ENCODE results near the gene NAALADL2.

The NAALADL2 gene

DNA sequence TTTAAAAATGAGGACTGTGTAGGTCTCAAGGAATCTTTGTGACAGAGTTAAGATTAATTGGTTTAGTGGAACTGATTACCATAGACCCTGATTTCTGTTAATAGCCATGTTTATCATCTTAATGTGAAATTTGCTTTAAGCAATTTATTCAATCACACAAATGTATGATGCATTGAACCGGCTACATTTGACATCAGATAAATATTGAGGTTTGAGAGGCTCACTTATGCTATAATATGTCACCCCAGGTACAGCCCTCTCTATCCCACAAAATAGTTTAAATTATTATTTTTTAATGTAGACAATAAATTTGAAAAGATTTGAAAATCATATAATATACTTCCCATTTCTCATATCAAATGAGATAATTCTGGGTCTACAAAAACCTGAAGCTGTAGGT, 413.3 kb downstream of the NAALADL2 start:
- no peak for DNase-seq

DNA sequence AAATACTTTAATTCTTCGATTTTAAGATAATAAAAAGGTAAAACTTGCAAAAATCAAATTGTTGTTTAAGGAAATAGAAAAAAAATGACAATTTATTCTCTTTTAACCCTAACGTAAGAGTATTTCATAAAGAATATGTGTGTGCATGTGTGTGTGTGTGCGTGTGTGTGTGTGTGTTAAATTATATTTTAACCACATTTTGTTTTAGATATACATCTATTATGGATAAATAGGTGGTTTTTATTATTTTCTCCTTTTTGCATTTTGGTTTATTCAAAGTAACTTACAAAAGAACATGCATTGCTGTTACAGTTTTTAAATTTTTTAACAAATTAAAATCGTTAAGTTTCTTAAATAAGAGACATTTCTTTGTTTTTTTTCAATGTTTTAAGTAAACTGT, 414.4 kb downstream of the NAALADL2 start:
- DNase-seq: no peak

GRCh38 chr3:175274056-175274455, 414.9 kb downstream of the NAALADL2 start:
- peak; percentile 93 for DNase-seq

DNA sequence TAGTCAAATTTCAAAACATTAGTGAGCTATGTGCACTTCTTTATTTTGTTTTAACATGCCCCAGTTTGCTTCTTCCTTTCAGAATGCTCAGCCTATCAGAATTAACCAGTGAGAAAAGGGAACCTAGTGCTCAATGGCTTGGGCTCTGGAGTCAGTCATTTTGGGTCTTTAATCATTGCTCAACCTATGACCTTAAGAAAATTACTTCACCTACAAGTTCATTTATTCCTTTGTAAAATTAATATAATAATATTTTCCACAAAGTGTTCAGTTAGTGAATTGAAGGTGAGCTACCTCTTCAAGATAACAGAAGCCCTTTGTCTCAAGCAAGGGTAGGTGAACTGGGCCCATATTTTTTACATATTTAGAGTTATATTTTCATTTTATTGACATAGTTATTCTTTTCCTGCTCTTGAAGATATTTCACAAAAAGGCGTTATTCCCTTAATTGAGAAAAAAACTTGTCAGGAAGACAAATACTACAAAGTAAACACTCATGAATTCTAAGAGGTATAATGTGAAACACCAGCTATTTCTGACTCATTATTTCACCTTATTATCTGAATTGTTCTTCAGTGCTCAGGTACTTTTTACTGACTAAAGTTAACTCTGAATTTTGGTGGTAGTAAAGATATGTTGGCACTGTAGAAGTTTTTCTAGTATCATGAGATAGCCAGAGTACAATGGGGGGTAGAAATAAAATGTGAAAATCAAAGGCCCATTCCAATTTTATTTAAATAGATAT, 415.5 kb downstream of the NAALADL2 start:
- no peak for DNase-seq

DNA sequence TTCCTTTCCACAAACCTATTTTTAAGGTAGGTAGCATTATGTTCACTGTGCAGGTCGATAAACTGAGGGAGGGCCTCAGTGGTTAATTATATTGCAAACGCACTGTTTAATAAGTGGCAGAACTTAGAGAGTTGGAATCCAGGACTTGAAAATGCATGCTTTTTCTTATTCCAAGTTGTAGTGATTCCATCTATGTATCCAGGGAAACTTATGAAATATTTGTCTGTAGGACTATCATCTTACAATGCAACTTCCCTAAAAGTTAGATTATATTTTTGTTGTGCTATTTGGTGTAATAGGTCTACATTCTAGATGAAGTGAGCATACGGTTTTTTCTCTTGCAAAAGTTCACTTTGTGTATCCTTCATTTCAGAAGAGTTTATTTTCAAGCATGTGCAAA, 419.5 kb downstream of the NAALADL2 start:
- DNase-seq: no peak

DNA sequence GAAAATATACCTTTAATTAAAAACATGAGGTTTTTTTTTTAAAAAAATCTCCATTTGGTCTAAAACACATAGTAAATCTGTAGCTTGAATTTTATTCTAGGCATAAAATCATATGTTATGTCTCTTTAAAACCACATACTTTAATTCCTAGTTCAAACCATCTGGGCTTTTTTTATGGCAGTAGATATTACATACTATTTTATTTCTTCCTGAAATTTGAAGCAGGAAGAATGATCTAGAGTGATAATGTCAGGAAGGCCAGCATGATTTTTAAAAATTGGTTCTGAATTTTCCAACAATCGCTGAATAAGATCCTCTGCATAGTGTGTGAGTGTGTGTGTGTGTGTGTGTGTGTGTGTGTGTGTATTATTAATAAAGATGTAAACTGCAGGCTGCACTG, 420.3 kb downstream of the NAALADL2 start:
- no peak for DNase-seq

- no peak for DNase-seq
These were observed 420.8 kb downstream of the NAALADL2 start for GRCh38 chr3:175279911-175280310.

- DNase-seq: no peak
These were observed 428.3 kb downstream of the NAALADL2 start for GRCh38 chr3:175287361-175287963.

DNA sequence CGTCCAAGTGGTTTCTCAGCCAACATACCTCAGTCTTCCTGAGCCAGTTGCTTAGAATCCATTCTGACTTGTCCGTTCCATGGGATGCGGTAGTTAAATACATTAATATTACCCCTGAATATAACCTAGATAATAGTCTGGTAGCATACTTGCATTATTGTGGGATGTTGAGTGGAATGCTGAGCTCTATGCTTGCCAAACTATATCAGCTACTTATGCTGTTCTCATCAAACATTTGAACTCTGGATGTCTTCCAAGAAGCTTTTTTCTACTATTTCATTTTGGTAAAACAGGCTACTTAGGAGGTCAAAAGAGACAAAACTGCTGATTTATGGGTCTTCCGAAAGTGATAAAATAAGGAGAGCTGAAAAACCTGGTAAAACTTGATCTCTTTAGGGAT, 429.5 kb downstream of the NAALADL2 start:
- no peak for DNase-seq

DNA sequence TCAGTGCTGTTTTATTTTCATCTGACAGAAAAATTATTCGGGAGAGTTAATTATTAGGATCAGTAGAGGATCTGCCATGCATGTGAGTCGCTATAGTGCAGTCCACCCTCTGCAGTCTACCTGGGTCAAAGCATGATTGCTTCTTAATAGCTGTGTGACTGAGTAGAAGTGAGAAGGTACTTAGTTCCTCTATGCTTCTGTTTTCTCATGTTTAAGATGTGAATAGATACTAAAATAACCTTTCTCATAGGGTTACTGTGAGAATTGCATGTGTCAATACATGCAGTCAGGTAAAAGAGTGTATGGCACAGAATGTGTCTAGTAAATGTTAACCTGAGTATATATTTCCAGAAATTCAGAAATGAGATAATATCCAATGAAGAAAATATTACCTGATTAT, 435.7 kb downstream of the NAALADL2 start:
- DNase-seq: no peak

DNA sequence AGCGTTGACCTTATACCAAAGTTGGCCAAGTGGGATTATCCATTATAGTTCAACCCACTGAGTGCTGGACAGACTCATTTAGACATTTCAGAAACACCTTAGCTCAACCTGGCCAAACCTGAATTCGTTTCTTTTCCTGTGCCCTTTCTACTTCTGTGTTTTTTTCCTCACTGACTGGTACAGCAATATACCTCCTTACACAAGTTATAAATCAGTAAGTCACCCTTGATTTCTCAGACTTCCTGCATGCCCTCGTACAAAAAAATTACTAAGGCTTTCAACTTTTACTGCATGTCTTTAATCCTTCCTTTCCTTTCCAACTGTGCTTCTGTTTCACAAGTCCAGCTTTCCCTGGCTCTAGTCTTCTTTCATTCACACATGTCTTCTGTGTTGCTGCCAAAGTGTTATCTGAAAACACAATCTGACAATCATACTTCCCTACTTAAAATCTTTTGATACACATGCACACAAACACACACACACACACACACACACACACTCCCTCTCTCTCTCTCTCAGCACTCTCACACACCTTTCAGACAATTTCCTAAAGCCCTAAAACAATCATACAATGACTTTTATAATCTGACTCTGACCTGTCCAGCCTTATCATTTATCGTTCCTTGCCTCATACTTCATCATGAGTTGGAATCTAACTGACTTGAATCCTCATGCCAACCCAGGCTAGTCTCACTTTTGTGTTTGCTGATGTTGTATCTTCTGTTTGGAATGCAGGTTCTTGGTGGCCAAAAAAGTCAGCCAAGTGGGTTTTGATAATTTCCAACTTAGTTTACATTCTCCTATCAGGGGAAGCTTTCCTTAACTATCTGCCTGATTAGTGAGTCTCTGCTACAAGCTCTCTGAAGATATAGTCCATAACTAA, 436.4 kb downstream of the NAALADL2 start:
- no peak for DNase-seq

GRCh38 chr3:175297216-175297615, 438.1 kb downstream of the NAALADL2 start:
- no peak for DNase-seq

- DNase-seq: no peak
These were observed 442.6 kb downstream of the NAALADL2 start for GRCh38 chr3:175301741-175302140.

GRCh38 chr3:175304404-175304803, 445.3 kb downstream of the NAALADL2 start:
- DNase-seq: no peak

DNA sequence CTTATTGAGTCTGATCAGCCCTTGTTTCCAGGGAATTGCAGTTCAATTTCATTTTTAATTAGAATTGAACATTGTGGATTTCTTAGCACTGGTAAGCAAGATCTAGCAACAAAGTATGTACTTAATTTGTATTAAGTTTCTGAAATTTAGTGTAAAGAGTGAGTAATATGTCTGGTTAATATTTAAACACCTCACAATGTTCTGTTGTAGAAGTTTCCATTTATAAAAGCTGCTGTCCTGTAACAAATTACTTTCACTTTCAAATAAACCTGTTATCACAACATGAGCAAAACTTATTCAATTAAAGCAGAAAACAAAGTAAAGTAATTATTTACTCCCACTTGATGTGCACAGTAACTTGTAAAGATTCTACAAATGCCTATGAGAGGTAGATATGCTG, 448.5 kb downstream of the NAALADL2 start:
- no peak for DNase-seq

GRCh38 chr3:175308097-175308496, 449.0 kb downstream of the NAALADL2 start:
- no peak for DNase-seq

DNA sequence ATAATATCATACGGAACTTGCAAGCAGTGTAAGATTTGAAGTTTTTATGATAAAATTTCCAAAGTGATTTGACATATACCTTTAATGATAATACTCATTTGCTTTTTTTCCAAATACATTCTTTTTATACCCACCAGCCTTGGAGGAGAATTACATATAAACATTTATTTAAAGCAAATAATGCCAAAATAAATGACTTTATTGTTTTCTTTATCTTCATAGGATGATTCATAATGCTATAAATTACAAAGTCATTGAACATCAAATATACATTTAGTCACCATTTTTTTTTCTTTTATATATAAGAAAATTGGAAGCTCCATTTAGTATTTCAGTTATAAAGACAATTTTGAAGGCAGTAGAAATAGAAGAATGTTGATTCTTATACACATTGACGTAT, 450.9 kb downstream of the NAALADL2 start:
- no peak for DNase-seq

- DNase-seq: no peak
These were observed 452.3 kb downstream of the NAALADL2 start for GRCh38 chr3:175311404-175311803.

DNA sequence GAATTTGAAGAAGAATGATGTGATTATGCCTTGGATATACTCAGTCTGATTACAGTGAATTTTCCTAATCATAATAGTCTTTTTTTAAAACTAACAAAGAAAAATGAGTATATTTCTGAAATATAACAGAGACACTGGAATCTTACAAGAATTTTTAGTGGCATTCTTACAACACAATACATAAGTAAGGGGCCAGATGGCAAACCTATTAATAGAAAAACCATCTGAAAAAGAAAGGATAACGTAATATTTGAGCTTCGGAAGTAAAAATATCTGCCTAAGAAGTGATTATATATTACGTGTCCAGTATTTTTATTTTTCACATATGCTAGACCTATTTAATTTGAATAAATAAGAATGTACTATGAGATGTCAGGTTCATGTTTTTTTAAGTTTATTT, 452.8 kb downstream of the NAALADL2 start:
- DNase-seq: no peak

DNA sequence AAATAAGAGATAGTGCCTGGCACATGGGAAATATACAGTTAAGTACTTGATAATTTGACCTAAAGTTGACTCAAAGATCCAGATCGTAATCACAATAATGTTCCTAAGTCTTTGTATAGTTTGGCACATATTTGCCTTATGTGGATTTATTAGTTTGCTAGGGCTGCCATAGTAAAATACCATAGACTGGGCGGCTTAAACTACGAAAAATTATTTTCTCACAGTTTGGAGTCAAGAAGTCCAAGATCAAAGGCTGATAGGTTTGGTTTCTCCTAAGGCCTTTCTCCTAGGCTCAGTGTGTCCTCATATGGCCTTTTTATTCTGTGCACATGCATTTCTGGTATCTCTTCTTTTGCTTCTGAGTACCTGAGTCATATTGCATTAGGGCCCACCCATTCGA, 453.7 kb downstream of the NAALADL2 start:
- no peak for DNase-seq

DNA sequence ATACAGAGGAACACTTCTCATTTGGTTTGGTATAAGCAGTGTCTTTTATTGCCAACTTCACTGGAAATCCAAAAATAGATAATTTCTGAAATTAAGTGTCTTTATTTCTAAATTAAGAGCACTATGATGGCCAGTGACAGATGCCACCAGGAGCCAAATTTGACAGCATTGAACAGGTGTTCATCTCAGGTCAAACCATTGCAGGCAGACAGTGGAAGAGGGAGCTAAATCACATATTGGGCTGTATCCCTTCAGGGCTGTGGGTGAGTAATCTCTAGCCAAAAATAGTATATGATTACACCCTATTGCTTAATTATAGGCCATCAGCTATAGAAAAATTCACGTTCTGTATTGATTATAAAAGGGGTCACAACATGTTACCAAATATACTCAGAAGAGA, 457.7 kb downstream of the NAALADL2 start:
- no peak for DNase-seq

DNA sequence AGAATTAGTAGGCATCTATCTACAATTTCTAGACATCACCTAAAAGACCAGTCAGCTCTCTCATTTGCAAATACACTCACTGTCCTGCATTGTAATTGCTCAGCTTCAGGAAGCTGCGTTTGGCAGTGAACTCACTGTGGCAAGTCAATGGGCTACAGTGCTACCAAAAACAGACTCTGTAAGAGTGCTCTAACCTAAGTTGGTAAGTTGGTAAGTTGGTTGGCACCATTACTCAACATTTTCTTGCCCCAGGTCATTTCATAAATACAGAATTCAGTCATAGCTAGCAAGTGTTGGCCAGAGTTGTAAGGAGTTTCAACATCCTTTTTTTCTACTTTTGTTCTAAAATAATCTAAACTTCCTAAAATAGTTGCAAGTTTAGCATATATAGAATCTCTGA, 466.3 kb downstream of the NAALADL2 start:
- no peak for DNase-seq

- no peak for DNase-seq
These were observed 466.9 kb downstream of the NAALADL2 start for GRCh38 chr3:175326041-175326440.

GRCh38 chr3:175329373-175329772, 470.2 kb downstream of the NAALADL2 start:
- no peak for DNase-seq
